DOHH2 (cell line): ENCODE data around the gene MALL.

ENCODE experiments used
- EZH2phosphoT487 ChIP-seq: fragments of 200-600 bp; sonication (generic); IDR thresholded peaks from 2 replicates; pipeline ENCODE4 v1.6.1; 2017; ENCODE audit warnings: borderline replicate concordance, mild to moderate bottlenecking, antibody characterized with exemption, low read length, moderate library complexity, mixed read lengths
- TF ChIP-seq, protein P1 (sequence below): fragments of 200-600 bp; sonication (generic); IDR thresholded peaks from one replicate; pipeline ENCODE4 v1.5.1; 2014; ENCODE audit warnings: antibody characterized with exemption, mild to moderate bottlenecking, low read depth, low read length; ENCODE audit not compliant: poor library complexity, severe bottlenecking

DNA sequence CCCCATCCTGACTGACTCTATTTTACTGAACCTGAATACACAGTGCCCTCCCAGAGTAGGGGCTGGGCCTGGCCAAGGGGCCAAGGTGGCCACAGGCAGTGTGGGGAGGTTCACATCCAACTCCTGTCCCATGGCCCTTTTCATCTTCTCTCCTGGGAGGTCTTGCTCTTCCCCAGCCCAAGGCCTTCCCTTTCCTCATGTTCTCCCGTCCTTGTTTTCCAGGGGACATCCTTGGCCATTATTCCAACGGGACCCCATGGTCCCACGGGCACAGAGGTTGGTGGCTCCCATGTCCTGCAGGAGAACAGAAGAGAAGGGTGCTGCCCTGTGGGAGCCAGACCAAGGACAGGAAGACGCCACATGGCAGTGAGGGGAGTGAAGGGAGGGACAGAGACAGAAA is 10.4 kb downstream of the MALL start:
- TF ChIP-seq, protein P1, sequence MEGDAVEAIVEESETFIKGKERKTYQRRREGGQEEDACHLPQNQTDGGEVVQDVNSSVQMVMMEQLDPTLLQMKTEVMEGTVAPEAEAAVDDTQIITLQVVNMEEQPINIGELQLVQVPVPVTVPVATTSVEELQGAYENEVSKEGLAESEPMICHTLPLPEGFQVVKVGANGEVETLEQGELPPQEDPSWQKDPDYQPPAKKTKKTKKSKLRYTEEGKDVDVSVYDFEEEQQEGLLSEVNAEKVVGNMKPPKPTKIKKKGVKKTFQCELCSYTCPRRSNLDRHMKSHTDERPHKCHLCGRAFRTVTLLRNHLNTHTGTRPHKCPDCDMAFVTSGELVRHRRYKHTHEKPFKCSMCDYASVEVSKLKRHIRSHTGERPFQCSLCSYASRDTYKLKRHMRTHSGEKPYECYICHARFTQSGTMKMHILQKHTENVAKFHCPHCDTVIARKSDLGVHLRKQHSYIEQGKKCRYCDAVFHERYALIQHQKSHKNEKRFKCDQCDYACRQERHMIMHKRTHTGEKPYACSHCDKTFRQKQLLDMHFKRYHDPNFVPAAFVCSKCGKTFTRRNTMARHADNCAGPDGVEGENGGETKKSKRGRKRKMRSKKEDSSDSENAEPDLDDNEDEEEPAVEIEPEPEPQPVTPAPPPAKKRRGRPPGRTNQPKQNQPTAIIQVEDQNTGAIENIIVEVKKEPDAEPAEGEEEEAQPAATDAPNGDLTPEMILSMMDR, result no peak
- no peak for TF ChIP-seq EZH2phosphoT487
